ENCODE measurements around the gene ABCC6. TPM values are rescaled to one million over a fixed set of nuclear protein-coding genes. Genes with fewer than 3 reads are reported as not detected.

Gene ABCC6
- total RNA-seq, 1 donor: 0.36 TPM

DNA sequence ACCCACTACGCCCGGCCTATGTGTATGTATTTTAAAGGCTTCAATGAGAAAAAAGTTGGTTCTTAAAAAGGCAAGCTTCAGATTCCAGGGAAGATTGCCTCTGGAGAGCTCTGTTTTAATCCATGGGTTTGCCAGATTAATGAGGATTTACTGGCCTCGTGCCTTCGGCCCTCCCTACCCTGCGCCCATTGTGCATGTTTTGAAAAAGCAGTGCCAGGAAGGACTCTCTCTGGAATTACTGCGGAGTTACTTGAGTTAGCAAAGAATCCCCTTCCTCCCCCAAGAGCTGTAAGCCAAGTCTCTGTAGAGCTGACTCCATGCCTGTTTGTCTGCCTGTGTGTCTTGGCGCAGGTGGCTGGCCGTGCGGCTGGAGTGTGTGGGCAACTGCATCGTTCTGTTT is 98.9 kb downstream of the ABCC6 start:
- Histone ChIP-seq H4K20me1 (ENCODE audit: insufficient read depth, low read length) (no peaks in the 10 kb centered on the region), H3K36me3 (ENCODE audit: insufficient read depth, low read length) (peaks cover 64% of the 10 kb centered on the region), H2AFZ (ENCODE audit: low read length) (no peak overlapping the region), H3K27ac (ENCODE audit: low read depth, low read length) (no peak overlapping the region), H3K79me2 (ENCODE audit: insufficient read depth, low read length) (no peaks in the 10 kb centered on the region), H3K4me1 (ENCODE audit: insufficient read depth, low read length) (no peaks in the 10 kb centered on the region), H3K9me3 (ENCODE audit: low read depth, low read length) (peaks cover 10% of the 10 kb centered on the region), H3K27me3 (ENCODE audit: insufficient read depth, low read length) (no peaks in the 10 kb centered on the region), H3K4me3 (ENCODE audit: insufficient read depth, low read length) (no peak overlapping the region), H3K4me2 (ENCODE audit: insufficient read depth, low read length) (no peak overlapping the region)
- TF ChIP-seq, protein P1, sequence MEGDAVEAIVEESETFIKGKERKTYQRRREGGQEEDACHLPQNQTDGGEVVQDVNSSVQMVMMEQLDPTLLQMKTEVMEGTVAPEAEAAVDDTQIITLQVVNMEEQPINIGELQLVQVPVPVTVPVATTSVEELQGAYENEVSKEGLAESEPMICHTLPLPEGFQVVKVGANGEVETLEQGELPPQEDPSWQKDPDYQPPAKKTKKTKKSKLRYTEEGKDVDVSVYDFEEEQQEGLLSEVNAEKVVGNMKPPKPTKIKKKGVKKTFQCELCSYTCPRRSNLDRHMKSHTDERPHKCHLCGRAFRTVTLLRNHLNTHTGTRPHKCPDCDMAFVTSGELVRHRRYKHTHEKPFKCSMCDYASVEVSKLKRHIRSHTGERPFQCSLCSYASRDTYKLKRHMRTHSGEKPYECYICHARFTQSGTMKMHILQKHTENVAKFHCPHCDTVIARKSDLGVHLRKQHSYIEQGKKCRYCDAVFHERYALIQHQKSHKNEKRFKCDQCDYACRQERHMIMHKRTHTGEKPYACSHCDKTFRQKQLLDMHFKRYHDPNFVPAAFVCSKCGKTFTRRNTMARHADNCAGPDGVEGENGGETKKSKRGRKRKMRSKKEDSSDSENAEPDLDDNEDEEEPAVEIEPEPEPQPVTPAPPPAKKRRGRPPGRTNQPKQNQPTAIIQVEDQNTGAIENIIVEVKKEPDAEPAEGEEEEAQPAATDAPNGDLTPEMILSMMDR (IDR thresholded peaks at IDR 0.05; ENCODE audit: extremely low read depth, low read depth, low read length): no peak
- no peak for DNase-seq (ENCODE audit: insufficient read length, low spot score, missing footprints)

DNA sequence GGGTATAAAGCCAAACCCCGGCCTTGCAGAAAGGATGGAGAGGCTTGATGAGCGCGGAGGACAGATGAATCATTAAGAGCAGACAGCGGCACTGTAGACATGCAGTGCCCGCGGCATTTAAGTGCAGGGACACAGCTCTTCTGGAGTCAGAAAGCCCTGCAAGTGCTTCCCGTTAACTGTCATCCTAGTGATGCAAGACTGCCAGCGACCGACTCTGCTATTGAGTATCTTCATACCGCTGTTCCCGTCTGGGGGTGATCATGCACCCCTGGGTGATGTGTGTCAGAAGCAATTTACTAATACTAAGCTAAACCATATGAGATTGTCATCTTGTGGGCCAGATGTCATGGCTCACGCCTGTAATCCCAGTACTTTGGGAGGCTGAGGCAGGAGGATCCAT is 101.0 kb downstream of the ABCC6 start:
- TF ChIP-seq, protein P1 (IDR thresholded peaks at IDR 0.05; ENCODE audit: extremely low read depth, low read depth, low read length): no peak
- no peaks in the 10 kb centered on the region for H3K27me3 ChIP-seq (ENCODE audit: insufficient read depth, low read length)
- peaks cover 60% of the 10 kb centered on the region for H3K36me3 ChIP-seq (ENCODE audit: insufficient read depth, low read length)
- no peaks in the 10 kb centered on the region for H3K4me1 ChIP-seq (ENCODE audit: insufficient read depth, low read length)
- H4K20me1 ChIP-seq (ENCODE audit: insufficient read depth, low read length): no peaks in the 10 kb centered on the region
- no peak overlapping the region for H3K27ac ChIP-seq (ENCODE audit: low read depth, low read length)
- H2AFZ ChIP-seq (ENCODE audit: low read length): no peak overlapping the region
- H3K9me3 ChIP-seq (ENCODE audit: low read depth, low read length): peaks cover 10% of the 10 kb centered on the region
- DNase-seq (ENCODE audit: insufficient read length, low spot score, missing footprints): no peak
- H3K4me3 ChIP-seq (ENCODE audit: insufficient read depth, low read length): no peak overlapping the region
- H3K4me2 ChIP-seq (ENCODE audit: insufficient read depth, low read length): no peak overlapping the region
- no peaks in the 10 kb centered on the region for H3K79me2 ChIP-seq (ENCODE audit: insufficient read depth, low read length)

DNA sequence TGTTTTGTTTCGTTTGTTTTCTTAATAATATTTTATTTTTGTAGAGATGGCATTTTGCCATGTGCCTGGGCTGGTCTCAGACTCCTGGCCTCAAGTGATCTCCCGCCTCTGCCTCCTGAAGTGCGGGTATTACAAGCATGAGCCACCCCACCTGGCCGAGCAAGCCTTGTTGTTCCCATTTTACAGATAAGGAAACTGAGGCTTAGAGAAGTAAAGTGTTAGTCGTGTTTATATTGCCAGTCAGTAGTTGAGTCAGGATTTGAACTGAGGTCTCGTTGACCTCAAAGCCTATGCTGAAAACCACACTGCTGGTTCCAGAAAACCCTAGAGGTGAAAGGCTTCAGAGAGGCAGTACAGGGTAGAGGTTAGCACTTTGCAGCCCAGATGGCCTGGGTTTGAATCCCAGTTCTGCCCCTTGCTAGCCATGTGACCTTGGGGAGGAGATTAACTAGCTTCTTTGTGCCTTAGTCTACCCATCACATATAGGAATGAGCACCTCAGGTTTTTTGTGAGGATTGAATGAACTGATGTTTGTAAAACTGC is 102.0 kb downstream of the ABCC6 start:
- peaks cover 10% of the 10 kb centered on the region for H3K9me3 ChIP-seq (ENCODE audit: low read depth, low read length)
- H3K4me3 ChIP-seq (ENCODE audit: insufficient read depth, low read length): no peak overlapping the region
- no peaks in the 10 kb centered on the region for H4K20me1 ChIP-seq (ENCODE audit: insufficient read depth, low read length)
- peaks cover 64% of the 10 kb centered on the region for H3K36me3 ChIP-seq (ENCODE audit: insufficient read depth, low read length)
- TF ChIP-seq, protein P1 (IDR thresholded peaks at IDR 0.05; ENCODE audit: extremely low read depth, low read depth, low read length): no peak
- H3K27ac ChIP-seq (ENCODE audit: low read depth, low read length): no peak overlapping the region
- H2AFZ ChIP-seq (ENCODE audit: low read length): no peak overlapping the region
- DNase-seq (ENCODE audit: insufficient read length, low spot score, missing footprints): no peak
- H3K27me3 ChIP-seq (ENCODE audit: insufficient read depth, low read length): no peaks in the 10 kb centered on the region
- H3K79me2 ChIP-seq (ENCODE audit: insufficient read depth, low read length): no peaks in the 10 kb centered on the region
- no peaks in the 10 kb centered on the region for H3K4me1 ChIP-seq (ENCODE audit: insufficient read depth, low read length)
- no peak overlapping the region for H3K4me2 ChIP-seq (ENCODE audit: insufficient read depth, low read length)

DNA sequence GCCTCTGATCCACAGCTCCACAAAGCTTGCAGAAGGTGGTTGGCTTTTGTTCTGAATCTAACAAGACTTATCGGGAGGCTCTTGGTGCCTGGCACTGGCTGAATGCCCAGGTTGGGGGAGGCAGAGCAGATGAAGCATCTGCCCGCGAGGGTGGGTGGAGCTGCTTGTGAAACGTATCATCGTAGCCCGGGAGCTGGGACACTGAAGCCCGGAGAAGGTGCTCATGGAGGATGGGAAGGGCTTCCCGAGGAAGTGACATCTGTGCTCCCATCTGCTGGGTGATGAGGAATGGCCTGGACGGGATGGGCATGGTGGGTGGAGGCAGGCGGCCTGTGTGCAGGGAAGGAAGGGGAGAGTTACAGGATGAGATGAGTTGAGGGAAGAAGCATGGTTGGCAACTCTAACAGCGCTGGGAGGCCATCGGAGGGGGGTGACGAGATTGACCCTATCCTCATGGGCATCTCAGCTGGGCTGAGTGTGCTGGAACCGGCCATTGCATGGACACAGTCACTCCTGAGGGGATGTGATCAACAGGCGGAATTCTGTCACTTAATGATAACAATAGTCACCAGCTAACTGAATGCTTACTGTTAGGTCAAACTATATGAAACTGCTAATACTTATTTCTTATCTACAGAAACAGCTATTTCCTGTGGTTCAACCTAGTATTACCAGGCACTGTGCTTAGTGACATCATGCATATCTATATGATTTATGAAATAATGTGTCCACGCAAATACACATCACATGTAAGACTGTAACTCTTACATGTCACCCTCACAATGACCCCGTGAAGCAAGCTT is 102.7 kb downstream of the ABCC6 start:
- no peak overlapping the region for H2AFZ ChIP-seq (ENCODE audit: low read length)
- peaks cover 10% of the 10 kb centered on the region for H3K9me3 ChIP-seq (ENCODE audit: low read depth, low read length)
- H3K27me3 ChIP-seq (ENCODE audit: insufficient read depth, low read length): no peaks in the 10 kb centered on the region
- peaks cover 61% of the 10 kb centered on the region for H3K36me3 ChIP-seq (ENCODE audit: insufficient read depth, low read length)
- DNase-seq (ENCODE audit: insufficient read length, low spot score, missing footprints): no peak
- no peak overlapping the region for H3K4me2 ChIP-seq (ENCODE audit: insufficient read depth, low read length)
- no peaks in the 10 kb centered on the region for H4K20me1 ChIP-seq (ENCODE audit: insufficient read depth, low read length)
- H3K4me1 ChIP-seq (ENCODE audit: insufficient read depth, low read length): no peaks in the 10 kb centered on the region
- no peak overlapping the region for H3K4me3 ChIP-seq (ENCODE audit: insufficient read depth, low read length)
- H3K79me2 ChIP-seq (ENCODE audit: insufficient read depth, low read length): no peaks in the 10 kb centered on the region
- TF ChIP-seq, protein P1 (IDR thresholded peaks at IDR 0.05; ENCODE audit: extremely low read depth, low read depth, low read length): no peak
- no peak overlapping the region for H3K27ac ChIP-seq (ENCODE audit: low read depth, low read length)
